ENCODE data around the gene GGT6. TPM values are rescaled to one million over a fixed set of nuclear protein-coding genes. Genes with fewer than 3 reads are reported as not detected.

Gene GGT6
- total RNA-seq, 1 experiment from 2014 or later = not detected

DNA sequence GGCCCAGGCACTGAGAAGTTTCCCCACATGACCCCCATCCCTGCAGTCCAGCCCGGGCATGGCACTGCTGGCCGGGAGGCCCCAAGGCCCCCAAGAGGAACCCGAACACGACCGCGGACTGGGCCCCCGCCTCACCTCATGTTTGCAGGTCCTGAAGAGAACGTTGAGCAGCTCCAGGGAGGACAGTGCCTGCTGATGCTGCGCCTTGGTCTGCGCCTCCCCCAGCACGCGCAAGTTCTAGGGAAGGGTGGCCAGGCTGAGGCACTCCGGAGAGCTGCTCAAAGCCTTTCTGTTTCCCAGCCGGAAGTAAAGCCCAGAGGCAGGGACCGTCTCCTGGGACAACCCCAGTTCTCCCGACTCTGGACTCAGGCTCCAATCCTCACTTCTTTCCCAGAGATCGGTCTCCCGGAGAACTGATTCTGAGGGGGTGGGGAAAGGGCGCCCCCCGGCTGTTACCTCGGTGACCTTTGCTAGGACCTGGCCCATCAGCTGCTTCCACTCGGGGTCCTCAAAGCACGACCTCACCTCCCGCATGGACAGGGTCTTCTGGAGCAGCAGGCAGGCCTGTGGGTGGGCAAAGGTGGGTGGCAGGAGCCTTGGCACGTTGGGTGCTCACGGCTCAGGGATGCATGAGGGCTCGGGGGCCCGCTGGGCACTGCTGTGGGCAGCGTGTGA lies 18.9 kb downstream of the GGT6 start:
- H3K36me3 Mint-ChIP-seq (ENCODE audit: insufficient read depth, unreplicated experiment) = peaks cover 40% of the 10 kb centered on the region
- Histone ChIP-seq H3K4me3 (ENCODE audit: low read depth, low read length) (no peak overlapping the region), H3K4me1 (no peaks in the 10 kb centered on the region), H3K27me3 (replicated peaks; ENCODE audit: control insufficient read depth, insufficient read depth, low read length) (no peaks in the 10 kb centered on the region), H3K36me3 (ENCODE audit: control insufficient read depth, insufficient read depth, low read length) (no peaks in the 10 kb centered on the region), H3K9me3 (no peaks in the 10 kb centered on the region)
- CTCF ChIA-PET = no interaction called here
- H3K27me3 Mint-ChIP-seq (ENCODE audit: insufficient read depth, unreplicated experiment) = no peaks in the 10 kb centered on the region
- no peaks in the 10 kb centered on the region for H3K4me1 Mint-ChIP-seq (ENCODE audit: low read depth, unreplicated experiment)
- TF ChIP-seq, protein P1, sequence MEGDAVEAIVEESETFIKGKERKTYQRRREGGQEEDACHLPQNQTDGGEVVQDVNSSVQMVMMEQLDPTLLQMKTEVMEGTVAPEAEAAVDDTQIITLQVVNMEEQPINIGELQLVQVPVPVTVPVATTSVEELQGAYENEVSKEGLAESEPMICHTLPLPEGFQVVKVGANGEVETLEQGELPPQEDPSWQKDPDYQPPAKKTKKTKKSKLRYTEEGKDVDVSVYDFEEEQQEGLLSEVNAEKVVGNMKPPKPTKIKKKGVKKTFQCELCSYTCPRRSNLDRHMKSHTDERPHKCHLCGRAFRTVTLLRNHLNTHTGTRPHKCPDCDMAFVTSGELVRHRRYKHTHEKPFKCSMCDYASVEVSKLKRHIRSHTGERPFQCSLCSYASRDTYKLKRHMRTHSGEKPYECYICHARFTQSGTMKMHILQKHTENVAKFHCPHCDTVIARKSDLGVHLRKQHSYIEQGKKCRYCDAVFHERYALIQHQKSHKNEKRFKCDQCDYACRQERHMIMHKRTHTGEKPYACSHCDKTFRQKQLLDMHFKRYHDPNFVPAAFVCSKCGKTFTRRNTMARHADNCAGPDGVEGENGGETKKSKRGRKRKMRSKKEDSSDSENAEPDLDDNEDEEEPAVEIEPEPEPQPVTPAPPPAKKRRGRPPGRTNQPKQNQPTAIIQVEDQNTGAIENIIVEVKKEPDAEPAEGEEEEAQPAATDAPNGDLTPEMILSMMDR (IDR thresholded peaks at IDR 0.05; ENCODE audit: insufficient read depth in 1 of 2, low read depth in 1 of 2, low read length in 1 of 2, severe bottlenecking in 1 of 2, unreplicated experiment in 1 of 2) = no peak
- no peak overlapping the region for H3K4me3 Mint-ChIP-seq (ENCODE audit: unreplicated experiment)
- POLR2A ChIA-PET = no interaction called here
- intact Hi-C loops (cut with micrococcal nuclease; ENCODE audit: unreplicated experiment) = loop anchor here (5.0 kb wide), 1 partner anchor 119 kb away; no protein-coding TSS in a partner anchor
- no peak for DNase-seq
- H3K27ac Mint-ChIP-seq (ENCODE audit: unreplicated experiment) = no peak overlapping the region
- H3K9me3 Mint-ChIP-seq (ENCODE audit: unreplicated experiment) = no peaks in the 10 kb centered on the region
- BruUV-seq (replicated peaks) = no TSS peak

DNA sequence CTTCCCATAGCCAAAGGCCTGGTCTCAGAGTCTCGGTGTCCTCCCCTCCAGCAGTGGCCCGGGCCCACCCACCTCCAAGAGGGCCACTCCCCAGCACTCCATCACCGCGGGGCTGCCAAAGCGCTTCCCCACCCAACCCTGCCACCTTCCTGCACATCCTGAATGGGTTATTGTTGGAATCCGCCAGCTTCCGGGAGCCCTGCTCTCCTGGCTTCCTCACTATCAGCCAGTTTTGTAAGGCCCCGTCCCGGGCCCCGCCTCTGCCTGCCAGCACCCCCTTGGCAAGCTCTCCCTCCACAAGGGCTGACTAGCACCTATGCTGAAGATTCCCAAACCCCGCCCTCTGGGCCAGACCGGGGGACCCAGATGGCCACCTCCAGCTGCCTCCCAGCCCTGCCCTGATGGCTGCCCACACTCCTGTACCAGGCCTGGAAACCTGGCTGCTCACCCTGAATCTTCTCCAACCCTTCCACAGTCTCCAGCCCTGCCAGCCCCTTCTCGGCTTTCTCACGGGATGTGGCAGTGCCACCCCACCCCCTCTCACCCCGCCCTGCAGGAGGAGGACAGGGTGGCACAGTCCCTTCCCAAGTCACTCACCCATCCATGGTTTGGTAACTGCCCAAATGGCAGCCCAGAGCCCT lies 19.6 kb downstream of the GGT6 start:
- H3K36me3 ChIP-seq (ENCODE audit: control insufficient read depth, insufficient read depth, low read length) = no peaks in the 10 kb centered on the region
- H3K36me3 Mint-ChIP-seq (ENCODE audit: insufficient read depth, unreplicated experiment) = peaks cover 46% of the 10 kb centered on the region

DNA sequence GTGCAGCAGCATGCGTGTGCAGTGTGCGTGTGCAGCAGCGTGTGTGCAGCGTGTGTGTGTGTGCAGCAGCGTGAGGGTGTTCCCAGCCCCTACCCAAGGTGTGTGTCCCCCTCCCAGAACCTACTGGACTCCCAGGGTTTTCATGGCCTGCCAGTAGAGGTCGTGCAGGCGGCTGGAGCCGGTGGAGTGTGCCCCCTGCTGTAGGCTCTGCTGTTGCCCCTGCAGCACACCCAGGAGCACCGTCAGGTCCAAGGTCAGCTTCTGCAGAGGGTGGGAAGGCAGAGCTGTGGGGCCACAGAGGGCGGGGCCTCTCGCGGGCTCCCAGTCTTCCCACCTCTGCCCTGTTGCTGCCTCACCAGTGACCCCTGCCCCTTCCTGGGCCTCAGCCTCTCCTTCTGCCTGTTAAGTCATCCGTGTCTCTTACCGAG lies 20.1 kb downstream of the GGT6 start:
- H3K4me3 ChIP-seq (ENCODE audit: low read depth, low read length) = no peak overlapping the region
- POLR2A ChIA-PET = no interaction called here
- TF ChIP-seq, protein P1 (IDR thresholded peaks at IDR 0.05; ENCODE audit: insufficient read depth in 1 of 2, low read depth in 1 of 2, low read length in 1 of 2, severe bottlenecking in 1 of 2, unreplicated experiment in 1 of 2) = peak in 1 of 2 experiments; percentile 46
- intact Hi-C loops (cut with micrococcal nuclease; ENCODE audit: unreplicated experiment) = loop anchor here (5.0 kb wide), 1 partner anchor 118 kb away; no protein-coding TSS in a partner anchor
- no peaks in the 10 kb centered on the region for H3K36me3 ChIP-seq (ENCODE audit: control insufficient read depth, insufficient read depth, low read length)
- no TSS peak for BruUV-seq (replicated peaks)
- no peaks in the 10 kb centered on the region for H3K27me3 Mint-ChIP-seq (ENCODE audit: insufficient read depth, unreplicated experiment)
- peaks cover 43% of the 10 kb centered on the region for H3K36me3 Mint-ChIP-seq (ENCODE audit: insufficient read depth, unreplicated experiment)
- H3K4me1 ChIP-seq = no peaks in the 10 kb centered on the region
- no peak overlapping the region for H3K27ac Mint-ChIP-seq (ENCODE audit: unreplicated experiment)
- no peaks in the 10 kb centered on the region for H3K4me1 Mint-ChIP-seq (ENCODE audit: low read depth, unreplicated experiment)
- H3K9me3 Mint-ChIP-seq (ENCODE audit: unreplicated experiment) = no peaks in the 10 kb centered on the region
- H3K9me3 ChIP-seq = no peaks in the 10 kb centered on the region
- DNase-seq = no peak
- H3K4me3 Mint-ChIP-seq (ENCODE audit: unreplicated experiment) = no peak overlapping the region
- no peaks in the 10 kb centered on the region for H3K27me3 ChIP-seq (replicated peaks; ENCODE audit: control insufficient read depth, insufficient read depth, low read length)
- CTCF ChIA-PET = no interaction called here

More for the DNA sequence above, 19.6 kb downstream of the GGT6 start:
- H3K9me3 ChIP-seq = no peaks in the 10 kb centered on the region
- Mint-ChIP-seq H3K27ac (ENCODE audit: unreplicated experiment) (no peak overlapping the region), H3K4me3 (ENCODE audit: unreplicated experiment) (no peak overlapping the region), H3K27me3 (ENCODE audit: insufficient read depth, unreplicated experiment) (no peaks in the 10 kb centered on the region), H3K4me1 (ENCODE audit: low read depth, unreplicated experiment) (no peaks in the 10 kb centered on the region), H3K9me3 (ENCODE audit: unreplicated experiment) (no peaks in the 10 kb centered on the region)
- H3K27me3 ChIP-seq (replicated peaks; ENCODE audit: control insufficient read depth, insufficient read depth, low read length) = no peaks in the 10 kb centered on the region
- CTCF ChIA-PET = no interaction called here
- no TSS peak for BruUV-seq (replicated peaks)
- TF ChIP-seq, protein P1 (IDR thresholded peaks at IDR 0.05; ENCODE audit: insufficient read depth in 1 of 2, low read depth in 1 of 2, low read length in 1 of 2, severe bottlenecking in 1 of 2, unreplicated experiment in 1 of 2) = no peak
- POLR2A ChIA-PET = no interaction called here
- intact Hi-C loops (cut with micrococcal nuclease; ENCODE audit: unreplicated experiment) = loop anchor here (5.0 kb wide), 1 partner anchor 119 kb away; no protein-coding TSS in a partner anchor
- H3K4me1 ChIP-seq = no peaks in the 10 kb centered on the region
- no peak for DNase-seq
- H3K4me3 ChIP-seq (ENCODE audit: low read depth, low read length) = no peak overlapping the region

Data from Caco-2 (cell line).